SK-N-MC (cell line): ENCODE measurements around the gene VPS39.

Experiments
- EZH2 ChIP-seq: fragments of 200-600 bp; sonication (generic); IDR thresholded peaks from one replicate; pipeline ENCODE4 v1.6.1; 2017; ENCODE audit warnings: antibody characterized with exemption
- FOXP2 ChIP-seq: optimal IDR thresholded peaks from 2 replicates; pipeline ENCODE3; 2011; ENCODE audit warnings: mild to moderate bottlenecking, moderate library complexity; ENCODE audit not compliant: insufficient read depth; ENCODE audit errors: extremely low read length, control extremely low read depth
- POLR2AphosphoS5 ChIP-seq: IDR thresholded peaks from 2 replicates; pipeline ENCODE4 v1.6.1; 2012; ENCODE audit warnings: mild to moderate bottlenecking, low read depth, low read length, borderline replicate concordance

DNA sequence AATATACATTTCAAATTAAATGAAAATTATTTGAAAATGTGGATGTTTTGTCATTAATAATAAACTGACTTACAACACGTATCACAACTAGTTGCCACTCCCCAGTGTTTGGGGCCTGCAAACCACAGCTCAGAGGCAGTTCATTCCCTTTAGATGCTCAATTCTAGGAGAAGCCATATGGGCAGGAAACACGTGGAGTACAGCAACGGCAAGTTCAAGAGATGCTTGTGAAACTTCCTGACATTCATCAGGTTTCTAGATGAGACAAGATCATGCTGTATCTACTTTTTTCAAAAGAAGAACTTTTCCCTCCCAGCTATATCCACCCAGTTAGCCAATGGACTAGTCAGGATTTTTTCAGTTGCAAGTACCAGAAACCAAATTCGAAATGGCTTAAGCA is 96.2 kb downstream of the VPS39 start:
- TF ChIP-seq POLR2AphosphoS5 (no peak), EZH2 (no peak), FOXP2 (no peak)
